NCI-H1048 (cell line): ENCODE measurements around the gene GRID2.

Source experiments
- DNase-seq: peaks from one replicate; lab custom pipeline; 2025; lab: John Stamatoyannopoulos, UW

GRID2 gene

DNA sequence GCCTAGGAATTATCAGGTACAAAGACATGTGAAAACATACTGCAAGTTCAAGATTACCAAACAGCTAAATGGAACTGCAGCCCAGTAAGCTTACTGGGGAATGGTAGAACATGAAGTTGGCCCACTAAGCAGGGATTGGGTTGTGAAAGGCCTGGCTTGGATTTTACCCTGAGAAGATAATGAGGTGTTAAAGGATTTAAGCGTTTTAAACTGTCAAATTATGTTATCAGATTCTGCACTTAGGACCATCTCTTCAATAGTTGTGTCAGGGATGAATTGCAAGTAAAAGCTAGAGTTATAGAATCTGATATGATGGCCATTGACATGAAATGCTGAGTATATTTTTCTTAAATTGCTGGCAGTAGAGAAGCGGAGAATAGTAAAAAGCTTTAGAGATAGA, 225.7 kb downstream of the GRID2 start:
- DNase-seq: no peak

DNA sequence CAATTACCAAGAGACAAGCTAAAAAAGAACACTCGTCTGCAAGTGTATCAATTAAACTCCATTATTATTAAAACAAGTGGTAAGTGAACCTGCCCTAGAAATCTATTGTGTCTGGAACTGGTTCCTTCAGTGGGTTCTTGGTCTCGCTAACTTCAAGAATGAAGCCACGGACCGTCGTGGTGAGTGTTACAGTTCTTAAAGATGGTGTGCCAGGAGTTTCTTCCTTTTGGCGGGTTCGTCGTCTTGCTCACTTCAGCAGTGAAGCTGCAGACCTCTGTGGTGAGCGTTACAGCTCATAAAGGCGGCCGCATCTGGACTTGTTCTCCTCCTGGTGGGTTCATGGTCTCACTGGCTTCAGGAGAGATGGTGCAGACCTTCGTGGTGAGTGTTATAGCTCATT, 231.8 kb downstream of the GRID2 start:
- DNase-seq: no peak

DNA sequence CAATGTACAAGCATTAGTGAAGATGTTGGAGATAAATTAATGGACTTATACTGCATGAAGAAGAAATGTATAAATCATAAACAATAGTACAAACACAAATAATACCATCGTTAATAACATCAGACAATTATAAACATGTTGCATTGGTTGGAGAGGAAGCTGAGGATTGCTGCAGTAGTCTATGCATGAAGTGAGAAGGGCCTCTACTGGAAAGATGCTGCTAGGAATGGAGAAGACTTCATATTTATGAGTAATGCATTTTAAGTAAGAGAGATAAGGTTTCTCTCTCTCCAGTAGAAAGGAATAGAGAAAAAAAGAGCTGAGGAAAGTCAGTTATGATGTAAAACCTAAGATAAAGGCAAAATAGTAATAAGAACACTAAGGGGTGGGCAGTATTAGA, 247.8 kb downstream of the GRID2 start:
- DNase-seq: no peak

DNA sequence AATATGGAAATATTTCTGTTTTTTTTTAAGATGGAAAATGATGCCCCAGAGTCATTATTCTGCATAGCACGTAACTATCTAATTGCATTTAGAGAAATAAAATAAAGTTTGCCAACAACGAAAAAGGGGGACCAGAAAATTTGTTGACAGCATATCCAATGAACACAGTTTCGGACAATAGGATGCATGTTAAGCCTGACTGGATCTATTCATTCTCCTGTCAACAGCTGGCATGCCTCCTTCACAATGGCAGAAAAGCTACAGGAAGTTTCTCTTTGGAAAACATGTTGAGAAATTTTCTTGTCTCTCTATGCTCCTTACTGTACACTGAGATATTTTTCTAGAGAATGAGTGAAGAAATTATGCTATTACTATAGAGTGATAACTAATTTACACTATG, 262.5 kb downstream of the GRID2 start:
- DNase-seq: no peak

DNA sequence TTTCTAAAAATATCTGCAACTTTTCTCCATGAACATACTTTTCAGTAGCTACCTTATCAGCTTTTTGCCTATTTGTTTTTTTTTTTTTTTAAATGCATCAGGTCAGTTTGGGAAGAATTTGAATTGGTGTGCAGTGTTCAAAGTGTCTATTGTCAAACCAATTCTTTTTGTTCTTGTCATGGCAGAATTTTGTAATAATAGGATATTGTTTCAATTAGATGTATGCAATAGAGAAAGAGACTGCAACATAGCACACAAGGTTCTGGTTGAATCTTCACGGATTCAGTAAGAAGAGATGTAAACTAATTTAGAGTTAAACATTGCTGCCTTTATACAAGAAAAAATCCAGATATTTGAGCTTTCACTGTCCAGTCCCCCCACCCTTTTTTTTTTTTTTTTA, 277.1 kb downstream of the GRID2 start:
- DNase-seq: no peak

DNA sequence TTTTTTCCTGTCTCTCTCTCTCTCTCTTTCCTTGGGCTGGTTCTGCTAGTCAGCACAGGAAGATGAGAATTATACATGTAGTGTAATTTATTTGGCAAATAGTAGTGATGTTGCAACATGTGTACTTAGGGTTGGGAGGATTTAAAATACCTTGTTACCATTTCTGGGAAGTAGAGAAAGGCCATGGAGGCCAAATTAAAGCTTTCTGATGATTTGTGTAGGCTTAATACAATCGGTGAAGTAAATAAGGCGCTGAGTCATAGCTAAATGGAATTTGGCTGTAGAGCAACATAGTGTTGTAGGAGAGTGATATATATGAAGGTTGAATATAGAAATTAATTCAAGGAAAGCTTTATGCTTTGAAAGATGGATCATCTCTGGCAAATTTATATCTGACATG, 295.3 kb downstream of the GRID2 start:
- no peak for DNase-seq

DNA sequence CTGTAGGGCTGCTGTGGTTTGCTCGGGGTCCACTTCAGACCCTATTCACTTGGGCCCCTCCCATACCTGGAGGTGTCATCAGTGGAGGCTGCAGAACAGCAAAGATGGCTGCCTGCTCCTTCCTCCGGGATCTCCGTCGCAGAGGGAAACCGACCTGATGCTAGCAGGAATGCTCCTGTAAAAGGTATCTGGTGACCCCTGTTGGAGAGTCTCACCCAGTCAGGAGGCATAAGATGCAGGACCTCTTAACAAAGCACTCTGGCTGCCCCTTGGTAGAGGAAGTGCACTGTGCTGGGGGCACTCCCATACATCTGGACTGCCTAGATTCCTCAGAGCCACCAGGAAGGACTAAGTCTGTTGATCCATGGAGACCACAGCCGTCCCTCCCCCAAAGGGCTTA, 296.9 kb downstream of the GRID2 start:
- no peak for DNase-seq

DNA sequence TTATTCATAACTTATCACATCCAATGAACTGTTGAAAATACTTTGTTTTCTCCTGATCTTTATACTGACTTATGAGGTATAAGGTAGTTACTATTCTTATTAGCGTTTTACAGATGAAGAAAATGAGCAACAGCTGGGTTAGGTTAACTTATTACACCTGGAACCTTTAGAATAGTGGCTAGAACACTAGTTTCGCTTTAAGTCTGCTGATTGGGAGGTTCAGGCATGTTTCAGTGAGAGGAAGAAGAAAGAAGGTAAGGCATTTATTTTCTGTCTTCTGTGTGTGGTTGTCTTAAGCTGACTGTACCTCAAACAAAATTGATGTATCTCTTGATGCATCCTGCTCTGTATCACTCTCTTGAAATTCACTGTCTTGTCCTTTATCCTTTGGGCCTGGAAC, 302.5 kb downstream of the GRID2 start:
- no peak for DNase-seq

DNA sequence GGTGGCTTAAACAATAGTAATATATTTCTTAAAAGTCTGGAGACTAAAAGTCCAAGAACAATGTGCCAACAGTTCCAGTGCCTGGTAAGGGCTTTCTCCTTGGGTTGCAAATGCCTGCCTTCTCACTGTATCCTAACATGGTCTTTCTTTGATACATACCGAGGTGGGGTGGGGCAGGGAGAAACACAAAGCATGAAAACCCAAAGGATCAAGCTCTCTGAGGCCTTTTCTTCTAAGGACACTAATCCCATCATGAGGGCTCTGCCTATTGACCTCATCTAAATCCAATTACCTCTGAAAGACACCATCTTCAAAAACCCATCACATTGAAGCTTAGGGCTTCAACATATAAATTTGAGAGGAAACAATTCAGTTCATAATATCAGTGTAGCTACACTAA, 311.3 kb downstream of the GRID2 start:
- DNase-seq: no peak

DNA sequence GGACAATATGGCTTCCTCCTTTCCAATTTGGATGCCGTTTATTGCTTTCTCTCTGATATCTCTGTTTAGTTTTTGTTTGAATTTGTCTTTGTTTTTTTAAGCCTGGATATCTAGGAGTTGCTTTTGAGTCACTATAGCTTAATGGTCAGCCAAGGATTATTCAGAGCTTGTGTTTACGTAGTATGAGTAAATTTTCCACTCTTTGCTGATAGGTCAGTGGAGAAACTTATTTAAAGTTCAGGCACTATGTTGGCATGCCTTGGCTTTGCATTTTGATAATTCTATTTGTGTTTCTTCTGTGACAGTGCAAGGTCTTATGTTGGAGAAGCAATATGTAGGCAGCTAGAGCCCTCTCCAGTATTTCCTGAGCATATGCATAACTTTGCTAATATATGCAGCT, 315.2 kb downstream of the GRID2 start:
- no peak for DNase-seq

DNA sequence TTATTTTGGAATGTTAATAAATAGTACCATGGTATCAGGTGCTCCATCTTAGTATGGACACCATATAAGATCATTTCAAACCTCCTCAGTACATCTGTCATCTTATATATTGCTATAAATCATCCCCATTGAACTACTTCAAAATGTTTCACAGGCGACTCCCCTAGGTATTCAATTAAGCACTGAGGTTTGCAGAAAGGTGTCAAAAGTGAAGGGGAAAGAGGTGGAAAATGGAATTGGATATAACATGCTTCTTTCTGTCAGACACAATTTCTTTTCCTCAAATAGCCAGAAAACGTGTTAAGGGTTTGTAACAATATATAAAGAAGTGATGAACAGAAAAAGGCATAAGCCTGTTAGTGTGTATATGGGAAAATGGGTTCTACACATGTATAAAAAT, 325.5 kb downstream of the GRID2 start:
- DNase-seq: no peak

DNA sequence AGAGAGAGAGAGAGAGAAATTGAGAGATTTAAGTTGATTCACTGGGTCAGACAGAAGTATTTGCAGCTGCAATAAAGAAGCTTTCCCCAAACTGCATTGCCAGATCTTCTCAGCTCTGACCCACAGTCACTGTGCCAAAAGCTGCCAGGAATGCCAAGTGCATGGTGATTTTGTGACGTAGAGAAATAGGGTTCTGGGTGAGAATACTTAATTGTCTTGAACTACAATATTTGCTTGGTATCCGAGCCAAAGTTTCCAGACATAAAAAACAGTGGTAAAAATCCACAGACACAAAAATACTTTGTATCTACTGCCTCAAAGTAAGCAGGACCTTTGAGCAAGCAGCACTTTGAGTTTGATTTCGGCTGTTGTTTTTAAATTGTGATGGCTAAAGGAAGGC, 331.1 kb downstream of the GRID2 start:
- no peak for DNase-seq

DNA sequence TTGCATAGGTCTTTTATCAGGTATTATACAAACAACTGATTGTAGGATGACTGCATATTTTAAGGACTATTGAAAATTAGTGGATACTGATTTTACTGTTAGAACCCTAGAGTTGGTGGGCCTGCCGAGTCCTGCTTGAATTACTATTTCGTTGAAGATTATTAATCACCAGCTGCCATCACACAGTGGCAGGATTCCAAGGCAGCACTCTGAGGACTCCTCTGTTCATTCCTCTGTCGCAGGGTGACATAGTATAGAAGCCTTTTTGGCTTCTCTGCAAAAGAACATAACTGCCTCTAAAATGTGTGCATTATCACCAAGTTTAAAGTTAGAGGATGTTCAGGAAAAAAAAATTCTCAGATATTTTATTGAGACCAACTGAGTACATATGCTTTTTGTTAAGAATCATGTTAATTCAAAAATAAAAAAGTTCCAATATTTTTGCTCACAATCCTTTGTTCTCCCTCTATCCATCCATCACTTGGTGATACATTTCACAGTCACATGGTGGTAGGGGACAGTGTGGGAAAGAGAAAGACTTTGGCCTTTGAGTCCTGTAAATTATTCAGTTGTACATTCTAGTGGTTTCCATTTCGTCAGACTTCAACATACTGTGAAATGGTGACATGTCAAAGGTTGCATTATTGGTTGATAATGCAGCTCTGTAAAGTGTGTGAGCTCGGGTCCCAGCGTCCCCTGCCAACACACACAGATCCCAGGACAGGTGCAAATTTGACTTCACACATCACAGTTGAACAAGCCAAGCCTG, 332.5 kb downstream of the GRID2 start:
- DNase-seq: no peak

DNA sequence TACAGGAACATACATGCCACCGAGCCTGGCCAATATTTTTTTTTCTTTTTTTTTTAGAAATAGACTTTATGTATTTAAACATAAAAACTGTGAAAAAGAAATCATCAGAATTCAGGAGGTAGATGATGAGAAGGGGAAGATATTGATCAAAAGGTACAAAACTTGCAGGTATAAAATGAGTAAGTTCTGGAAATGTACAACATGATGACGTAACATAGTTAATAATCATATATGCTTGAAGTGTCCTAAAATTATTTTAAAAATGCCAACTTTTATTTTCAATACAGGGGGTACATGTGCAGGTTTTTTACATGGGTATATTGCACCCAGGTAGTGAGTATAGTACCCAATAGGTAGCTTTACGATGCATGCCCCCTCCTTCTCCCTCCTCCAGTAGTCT, 337.6 kb downstream of the GRID2 start:
- DNase-seq: no peak

DNA sequence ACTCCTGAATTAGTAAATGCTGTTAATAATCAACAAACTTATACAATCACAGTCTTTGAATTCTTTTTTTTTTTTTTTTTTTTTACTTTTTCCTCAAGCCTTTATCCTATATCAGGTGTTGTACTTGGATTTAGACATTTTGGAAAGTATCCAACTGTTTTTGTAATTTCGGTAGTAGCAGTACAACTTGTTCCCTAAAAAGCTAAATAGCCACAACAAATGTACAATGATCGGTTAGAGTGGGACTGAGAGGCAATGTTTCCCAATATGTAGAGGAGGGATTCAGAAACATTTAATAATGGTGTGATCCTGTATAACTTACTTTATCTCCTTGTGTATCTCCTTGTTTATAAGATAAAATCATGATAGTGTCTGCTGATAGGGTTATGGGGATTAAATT, 343.1 kb downstream of the GRID2 start:
- no peak for DNase-seq

DNA sequence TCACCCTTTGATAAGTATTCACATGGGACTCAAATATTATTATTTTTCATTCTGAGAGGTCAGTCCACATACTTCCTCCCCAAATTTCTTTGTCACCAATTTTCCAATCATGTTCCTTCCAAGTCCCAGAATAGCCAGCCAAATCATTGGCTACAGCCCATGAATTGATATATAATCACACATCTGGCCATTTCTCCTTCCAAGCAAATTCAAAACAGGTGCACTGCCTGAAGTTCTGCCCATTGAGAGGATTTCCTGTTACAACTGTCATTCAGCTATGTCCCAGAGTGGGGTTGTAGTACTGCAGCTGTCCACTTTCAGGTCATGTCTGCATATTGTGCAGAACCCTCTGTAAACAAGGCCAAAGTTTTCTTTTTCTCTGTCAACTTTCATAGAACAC, 347.8 kb downstream of the GRID2 start:
- DNase-seq: no peak

DNA sequence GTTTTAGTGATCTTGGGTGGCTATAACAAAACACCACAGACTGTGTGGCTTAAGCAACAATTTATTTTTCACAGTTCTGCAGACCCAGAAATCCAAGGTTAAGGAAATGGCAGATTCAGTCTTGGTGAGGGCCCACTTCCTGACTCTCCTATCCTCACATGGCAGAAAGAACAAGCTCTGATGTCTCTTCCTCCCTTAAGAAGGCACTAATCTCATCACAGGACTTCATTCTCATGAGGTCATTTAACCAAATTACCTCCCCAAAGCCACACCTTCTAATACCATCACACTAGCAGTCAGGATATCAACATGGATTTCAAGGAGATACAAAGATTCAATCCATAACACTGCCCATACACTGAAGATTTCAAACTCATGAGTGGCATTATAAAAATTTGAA, 350.3 kb downstream of the GRID2 start:
- DNase-seq: no peak

DNA sequence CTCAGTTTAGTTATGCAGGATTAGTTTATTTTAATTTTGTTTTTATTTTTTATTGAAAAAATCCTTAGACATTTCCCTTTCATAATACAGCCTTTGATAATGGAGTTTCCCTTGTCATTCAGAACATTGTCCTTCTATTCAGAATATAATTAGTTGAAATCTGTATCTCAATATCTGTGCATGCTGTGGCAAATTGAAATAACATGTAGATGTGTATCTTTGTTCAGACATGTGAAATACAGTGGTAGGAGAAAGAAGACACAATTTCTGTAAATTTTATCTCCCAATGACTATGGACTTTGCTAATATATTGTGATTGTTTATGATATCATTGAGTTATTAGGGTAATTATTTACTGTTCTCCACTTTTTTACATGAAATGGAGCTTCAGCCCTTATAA, 353.9 kb downstream of the GRID2 start:
- no peak for DNase-seq

DNA sequence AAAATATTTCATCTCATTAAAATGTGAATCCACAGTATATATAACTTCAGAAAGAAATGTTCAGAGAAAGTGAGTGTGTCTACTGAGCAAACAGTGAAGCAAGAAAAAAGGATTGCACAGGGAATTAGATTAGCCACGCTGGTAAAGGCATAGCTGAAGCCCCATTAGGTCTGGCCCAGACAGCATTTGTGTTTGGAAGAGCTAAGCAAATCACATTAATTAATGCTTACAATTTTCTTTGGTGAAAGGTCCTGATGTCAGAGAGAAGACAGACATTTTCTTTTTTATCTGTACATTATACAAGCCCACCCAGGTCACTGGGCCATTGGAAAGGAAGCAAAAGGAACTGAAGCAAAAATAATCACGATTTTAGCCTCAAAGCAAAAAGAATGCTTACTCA, 354.6 kb downstream of the GRID2 start:
- DNase-seq: no peak

DNA sequence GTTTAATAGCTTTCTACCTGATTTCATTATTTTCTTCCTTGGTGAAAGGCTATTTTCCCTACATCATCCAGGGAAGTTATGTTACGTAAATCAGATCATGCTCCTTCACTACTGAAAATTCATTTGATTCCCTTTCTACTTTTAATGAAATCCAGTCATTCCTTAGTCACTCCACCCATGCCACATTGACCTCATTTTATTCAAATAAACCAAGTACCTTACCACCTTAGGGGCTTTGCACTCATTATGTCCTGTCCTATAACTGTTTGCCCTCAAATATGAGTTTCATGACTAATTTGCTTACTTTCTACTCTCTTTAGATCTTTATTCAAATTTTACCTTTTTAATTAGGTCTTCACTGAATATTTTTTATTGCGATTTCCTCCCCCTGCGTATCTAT, 374.0 kb downstream of the GRID2 start:
- no peak for DNase-seq

DNA sequence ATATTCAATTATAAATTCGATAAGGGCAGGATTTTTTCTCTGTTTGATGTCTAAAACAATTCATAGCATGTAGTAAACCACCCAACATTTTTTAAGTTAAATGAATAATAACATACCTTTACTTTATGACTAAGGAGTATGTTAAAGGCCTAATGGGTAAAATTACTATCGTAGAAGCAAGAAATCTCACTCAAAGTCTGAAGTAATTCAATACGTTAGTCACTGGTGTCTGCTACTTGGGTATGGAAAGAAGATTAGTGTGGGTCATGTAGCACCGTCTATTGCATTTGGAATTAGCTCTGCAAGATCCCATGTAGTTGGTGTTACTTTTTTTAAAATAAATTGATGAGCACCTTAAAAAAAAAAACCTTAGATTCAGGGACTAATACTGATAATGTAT, 374.5 kb downstream of the GRID2 start:
- DNase-seq: no peak

DNA sequence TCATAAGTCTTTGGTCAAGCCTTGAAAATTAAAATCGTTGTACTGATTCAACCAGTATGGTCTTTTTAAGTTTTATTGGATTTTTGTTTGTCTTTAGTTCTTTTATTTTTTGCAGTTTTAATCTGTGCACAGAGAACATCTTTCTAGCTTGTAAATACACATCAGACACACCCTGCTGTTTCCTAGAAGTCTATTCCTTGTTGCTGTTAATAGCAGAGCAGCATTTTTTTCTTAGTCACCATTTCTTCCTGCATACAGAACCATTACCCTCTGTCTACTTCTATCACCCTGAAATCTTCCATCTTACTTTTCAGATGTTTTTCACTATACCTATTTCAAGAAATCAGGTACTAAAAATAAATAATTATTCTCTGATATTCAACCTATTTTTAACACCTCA, 375.4 kb downstream of the GRID2 start:
- no peak for DNase-seq

DNA sequence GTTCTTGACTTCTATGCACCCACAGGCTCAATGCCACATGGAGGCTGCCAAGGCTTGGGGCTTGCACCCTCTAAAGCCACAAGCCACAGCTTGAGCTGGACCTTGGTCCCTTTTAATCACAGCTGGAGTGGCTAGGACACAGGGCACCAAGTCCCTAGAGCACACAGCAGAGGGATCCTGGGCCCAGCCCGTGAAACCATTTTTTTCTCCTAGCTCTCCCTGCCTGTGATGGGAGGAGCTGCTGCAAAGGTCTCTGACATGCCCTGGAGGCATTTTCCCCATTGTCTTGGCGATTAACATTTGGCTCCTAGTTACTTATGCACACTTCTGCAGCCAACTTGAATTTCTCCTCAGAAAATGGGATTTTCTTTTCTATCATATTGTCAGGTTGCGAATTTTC, 410.9 kb downstream of the GRID2 start:
- no peak for DNase-seq

DNA sequence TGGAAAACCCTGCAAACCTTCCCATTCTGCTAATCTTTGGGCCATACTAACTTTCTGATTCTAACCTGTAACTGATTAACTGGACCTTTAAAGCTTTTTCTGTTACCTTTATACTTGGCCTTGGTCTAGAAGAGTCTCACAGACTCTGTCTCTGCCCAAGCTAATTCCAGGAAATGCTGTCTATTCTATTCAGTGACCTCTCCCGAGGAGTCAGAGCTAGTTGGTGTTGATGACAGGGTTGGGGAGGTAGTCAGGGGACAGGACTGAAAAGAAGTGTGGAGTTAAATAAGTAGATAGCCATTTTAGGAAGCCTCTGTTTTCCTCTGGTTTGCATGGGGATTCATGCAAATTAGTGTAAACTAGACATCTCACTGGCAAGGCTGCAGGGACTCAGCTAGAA, 429.5 kb downstream of the GRID2 start:
- no peak for DNase-seq
